Measurements from ENCODE around the gene INSR.
"Not testable (repeated sequence)": the region's sequence is repeated elsewhere in the genome, so short reads cannot be mapped to it uniquely, and the experiment has no call there.

INSR gene

GRCh38 chr19:7293762-7294557, at the start of gene INSR:
Gene INSR, minus strand, starts transcription at chr19:7294414. Its CDS starts 523 bp downstream, at chr19:7293891.
- DNase-seq: peak; percentile 84 to 93

DNA sequence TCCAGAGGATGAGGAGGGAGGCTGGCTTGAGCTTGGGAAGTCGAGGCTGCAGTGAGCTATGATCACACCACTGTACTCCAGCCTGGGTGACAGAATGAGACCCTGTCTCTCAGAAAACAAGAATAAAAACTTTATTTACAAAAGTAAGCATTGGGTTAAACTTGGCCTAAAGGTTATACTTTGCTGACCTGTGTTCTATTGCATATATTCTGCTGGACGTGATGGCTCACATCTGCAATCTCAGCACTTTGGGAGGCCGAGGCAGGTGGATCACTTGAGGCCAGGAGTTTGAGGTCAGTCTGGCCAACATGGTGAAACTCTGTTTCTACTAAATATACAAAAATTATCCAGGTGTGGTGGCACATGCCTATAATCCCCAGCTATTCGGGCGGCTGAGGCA, 47.9 kb upstream of the INSR start:
- DNase-seq: no peak

- peak; percentile 49 to 97 for DNase-seq
These were observed 47.0 kb upstream of the INSR start for GRCh38 chr19:7340959-7341837.

- DNase-seq: peak; percentile 36 to 65
These were observed 43.4 kb upstream of the INSR start for GRCh38 chr19:7337380-7338194.

GRCh38 chr19:7336321-7336973, 42.2 kb upstream of the INSR start:
- no peak for DNase-seq

DNA sequence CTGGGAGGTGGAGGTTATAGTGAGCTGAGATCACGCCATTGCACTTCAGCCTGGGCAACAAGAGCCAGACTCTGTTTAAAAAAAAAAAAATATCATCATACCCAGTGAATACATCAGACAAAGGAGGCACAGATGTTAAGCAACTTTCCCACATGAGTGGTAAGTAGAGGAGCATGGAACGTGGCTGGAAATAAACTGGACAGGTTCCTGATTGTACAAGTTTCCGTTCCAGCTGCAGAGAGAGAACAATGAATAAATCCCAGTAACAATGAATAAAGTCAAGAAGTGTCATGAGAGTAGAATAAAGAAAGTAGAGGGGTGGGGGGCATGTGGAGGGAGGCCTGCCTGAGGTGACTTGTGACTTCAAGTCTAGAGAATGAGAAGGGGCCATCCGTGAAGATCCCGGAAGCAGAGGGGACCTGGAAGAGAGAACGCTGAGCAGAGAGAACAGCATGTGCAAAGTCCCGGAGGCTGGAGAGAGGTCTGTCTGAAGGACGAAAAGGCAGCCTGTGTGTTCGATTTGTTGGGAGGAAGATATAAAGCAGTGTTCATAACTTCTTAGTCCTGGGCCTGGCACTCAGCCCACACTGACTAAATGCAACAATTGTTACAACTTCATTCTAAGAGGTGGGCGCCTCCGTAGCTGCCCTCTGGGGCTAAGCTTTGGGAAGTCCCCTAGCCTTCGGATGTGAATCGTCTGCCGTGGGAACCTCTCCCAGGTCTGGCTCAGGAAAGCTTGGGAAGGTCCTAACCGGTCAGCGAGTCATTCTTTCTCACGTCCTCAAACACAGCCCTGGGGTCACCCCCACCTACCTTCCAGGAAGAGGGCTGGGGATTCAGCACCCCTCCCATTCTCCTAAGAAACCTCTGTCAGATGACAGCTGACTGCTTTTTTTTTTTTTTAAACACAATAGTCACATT, 39.2 kb upstream of the INSR start:
- peak in 1 of 2 donors; percentile 80 for DNase-seq

DNA sequence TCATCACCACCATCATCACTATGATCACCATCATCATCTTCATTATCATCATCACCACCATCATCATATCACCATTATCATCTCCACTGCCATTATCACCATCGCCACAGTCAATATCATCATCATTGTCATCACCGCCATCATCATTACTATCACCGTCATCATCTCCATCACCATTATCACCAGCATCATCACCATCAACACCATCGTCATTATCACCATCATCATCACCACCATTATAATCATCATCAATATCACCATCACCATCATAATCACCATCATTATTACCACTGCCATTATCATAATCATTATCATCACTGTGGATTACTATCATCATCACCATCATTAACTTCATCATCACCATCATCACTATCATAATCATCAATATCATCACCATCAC, 37.2 kb upstream of the INSR start:
- no peak for DNase-seq

DNA sequence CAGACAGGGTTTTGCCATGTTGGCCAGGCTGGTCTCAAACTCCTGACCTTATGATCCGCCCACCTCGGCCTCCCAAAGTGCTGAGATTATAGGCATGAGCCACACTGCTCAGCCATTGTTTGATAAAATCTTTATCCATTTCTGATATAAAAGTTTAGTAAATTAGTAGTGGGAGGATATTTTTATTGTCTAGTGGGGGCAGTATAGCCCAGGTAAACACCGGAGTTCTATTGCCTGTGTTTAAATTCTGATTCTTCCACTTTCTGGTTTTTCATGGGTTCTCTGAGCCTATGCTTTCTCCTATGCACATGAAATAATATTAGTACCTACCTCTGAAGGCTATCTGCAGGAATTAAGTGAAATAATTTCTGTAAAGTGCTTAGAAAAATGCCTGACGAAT, 34.4 kb upstream of the INSR start:
- DNase-seq: no peak

- DNase-seq: no peak
These were observed 33.6 kb upstream of the INSR start for GRCh38 chr19:7327802-7328201.

GRCh38 chr19:7326105-7326877, 32.1 kb upstream of the INSR start:
- DNase-seq: peak in 1 of 2 donors; percentile 61

DNA sequence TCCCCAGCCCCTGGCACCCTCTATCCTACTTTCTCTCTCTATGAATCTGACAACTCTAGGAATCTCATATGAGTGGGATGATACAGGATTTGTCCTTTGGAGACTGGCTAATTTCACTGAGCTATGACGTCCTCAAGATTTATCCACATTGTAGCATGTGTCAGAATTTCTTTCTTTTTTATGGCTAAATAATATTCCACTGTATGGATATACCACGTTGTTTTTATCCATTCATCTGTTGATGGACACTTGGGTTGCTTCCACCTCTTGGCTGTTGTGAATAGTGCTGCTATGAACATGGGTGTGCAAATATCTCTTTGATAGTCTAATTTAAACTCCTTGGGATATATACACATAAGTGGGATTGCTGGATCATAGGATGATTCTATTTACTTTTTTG, 24.0 kb upstream of the INSR start:
- DNase-seq: no peak

DNA sequence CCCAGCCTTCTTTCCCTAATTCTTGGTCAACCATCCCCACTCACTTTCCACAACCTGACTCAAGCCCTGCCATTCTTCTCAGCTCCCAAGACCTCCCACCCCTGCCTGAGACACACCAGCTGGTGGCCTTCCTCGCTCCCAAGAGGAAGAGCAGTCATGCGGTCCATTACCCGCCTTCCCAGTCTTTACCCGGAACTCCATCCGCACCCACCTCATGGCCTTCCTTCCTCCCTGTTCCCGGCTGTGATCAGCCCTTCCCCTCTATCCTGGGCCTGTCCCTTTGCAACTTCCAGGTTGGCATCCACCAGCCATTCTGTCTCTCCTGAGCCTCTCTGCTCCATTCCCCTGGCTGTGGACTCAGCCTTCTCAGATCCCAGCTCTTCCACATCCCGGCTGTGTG, 18.6 kb upstream of the INSR start:
- DNase-seq: no peak

GRCh38 chr19:7311911-7312310, 17.7 kb upstream of the INSR start:
- DNase-seq: no peak

DNA sequence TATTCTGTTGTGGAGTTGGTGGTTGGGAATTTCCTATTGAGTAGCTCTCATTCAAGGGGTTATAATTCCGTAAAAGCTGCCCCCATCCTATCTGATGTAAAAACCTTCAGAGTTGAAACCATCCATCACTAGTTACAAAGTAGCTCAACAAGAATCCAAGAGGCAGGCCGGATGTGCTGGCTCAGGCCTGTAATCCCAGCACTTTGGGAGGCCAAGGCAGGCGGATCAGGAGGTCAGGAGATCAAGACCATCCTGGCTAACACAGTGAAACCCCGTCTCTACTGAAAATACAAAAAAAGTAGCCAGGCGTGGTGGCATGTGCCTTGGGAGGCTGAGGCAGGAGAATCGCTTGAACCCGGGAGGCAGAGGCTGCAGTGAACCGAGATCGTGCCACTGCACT, 14.1 kb upstream of the INSR start:
- DNase-seq: not testable (repeated sequence)

DNA sequence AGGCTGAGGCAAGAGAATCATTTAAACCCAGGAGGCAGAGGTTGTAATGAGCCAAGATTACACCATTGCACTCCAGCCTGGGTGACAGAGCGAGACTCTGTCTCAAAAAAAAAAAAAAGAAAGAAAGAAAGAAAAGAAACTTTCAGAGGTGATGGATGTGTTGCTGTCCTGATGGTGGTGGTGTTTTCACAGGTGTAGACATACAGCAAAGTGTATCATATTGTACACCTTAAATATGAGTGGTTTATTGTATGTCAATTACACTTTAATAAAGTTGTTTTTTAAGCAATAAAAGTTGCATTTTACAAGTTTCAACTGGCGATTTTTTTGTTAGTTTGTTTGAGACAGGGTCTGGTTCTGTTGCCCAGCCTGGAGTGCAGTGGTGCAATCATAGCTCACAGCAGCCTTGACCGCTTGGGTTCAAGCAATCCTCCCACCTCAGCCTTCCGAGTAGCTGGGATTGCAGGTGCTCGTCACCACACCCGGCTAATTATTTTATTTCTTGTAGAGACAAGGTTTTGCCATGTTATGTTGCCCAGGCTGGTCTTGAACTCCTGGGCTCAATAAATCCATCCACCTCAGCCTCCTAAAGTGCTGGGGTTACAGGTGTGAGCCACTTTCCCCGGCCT, 13.5 kb upstream of the INSR start:
- no peak for DNase-seq

- no peak for DNase-seq
These were observed 10.0 kb upstream of the INSR start for GRCh38 chr19:7304200-7304599.

GRCh38 chr19:7303470-7303869, 9.3 kb upstream of the INSR start:
- DNase-seq: no peak

GRCh38 chr19:7301525-7301924, 7.3 kb upstream of the INSR start:
- DNase-seq: no peak

- no peak for DNase-seq
These were observed 3.5 kb upstream of the INSR start for GRCh38 chr19:7297742-7298141.

DNA sequence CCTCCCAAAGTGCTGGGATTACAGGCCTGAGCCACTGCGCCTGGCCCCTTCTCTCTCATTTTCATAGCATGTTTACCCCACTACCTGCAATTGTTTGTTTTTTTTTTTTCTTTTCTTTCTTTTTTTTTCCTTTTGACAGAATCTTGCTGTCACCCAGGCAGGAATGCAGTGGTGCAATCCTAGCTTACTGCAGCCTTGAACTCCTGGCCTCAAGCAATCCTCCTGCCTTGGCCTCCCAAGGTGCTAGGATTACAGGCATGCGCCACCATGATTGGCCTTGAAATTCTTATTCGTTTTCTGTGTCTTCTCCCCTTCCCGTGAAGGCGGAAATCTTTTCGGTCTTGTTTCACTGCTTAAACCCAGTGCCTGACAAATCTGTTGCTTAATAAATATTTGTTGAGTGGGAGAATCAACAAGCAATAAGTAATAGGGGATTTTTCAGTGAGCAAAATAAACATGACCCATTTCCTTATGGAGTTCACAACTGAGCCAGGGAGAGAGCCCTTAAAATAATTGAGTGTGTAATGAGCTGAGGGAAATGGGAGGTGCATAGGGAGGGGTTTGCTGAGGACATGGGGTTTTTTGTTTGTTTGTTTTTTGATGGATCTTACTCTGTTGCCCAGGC, 1.8 kb upstream of the INSR start:
- peak; percentile 7 to 41 for DNase-seq
